Measurements from ENCODE around the gene RBPJ.

The RBPJ gene

DNA sequence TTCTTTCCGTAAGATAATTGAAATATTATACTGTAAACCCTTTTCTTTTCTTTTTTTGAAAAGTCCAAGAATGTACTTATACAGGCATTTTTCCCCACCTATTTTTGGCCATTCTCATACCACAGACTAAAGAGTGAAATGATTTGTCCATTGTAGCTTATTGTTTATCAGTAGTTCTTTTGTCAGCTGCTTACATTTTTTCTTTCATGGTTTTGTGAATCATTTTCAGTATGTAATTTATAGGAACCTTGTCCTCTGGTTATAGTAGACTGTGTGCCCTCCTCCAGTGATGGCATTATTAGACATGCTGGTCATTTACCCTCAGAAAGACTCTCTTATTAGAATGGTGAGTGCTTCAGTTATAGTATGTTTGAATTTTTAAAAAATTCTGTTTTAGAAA lies 112.7 kb downstream of the RBPJ start:
- POLR2A ChIA-PET = no interaction called here
- TF ChIP-seq, protein P1, sequence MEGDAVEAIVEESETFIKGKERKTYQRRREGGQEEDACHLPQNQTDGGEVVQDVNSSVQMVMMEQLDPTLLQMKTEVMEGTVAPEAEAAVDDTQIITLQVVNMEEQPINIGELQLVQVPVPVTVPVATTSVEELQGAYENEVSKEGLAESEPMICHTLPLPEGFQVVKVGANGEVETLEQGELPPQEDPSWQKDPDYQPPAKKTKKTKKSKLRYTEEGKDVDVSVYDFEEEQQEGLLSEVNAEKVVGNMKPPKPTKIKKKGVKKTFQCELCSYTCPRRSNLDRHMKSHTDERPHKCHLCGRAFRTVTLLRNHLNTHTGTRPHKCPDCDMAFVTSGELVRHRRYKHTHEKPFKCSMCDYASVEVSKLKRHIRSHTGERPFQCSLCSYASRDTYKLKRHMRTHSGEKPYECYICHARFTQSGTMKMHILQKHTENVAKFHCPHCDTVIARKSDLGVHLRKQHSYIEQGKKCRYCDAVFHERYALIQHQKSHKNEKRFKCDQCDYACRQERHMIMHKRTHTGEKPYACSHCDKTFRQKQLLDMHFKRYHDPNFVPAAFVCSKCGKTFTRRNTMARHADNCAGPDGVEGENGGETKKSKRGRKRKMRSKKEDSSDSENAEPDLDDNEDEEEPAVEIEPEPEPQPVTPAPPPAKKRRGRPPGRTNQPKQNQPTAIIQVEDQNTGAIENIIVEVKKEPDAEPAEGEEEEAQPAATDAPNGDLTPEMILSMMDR (IDR thresholded peaks at IDR 0.05; ENCODE audit: control extremely low read depth, extremely low read depth, low read depth, missing control alignments) = no peak
- CTCF ChIA-PET = interaction anchor here (1.0 to 2.4 kb wide), 4 partner anchors 23 to 445 kb away, joined by 3 to 5 read pairs (median 4); no protein-coding TSS in a partner anchor
- no peak for DNase-seq (ENCODE audit: extremely low spot score)

DNA sequence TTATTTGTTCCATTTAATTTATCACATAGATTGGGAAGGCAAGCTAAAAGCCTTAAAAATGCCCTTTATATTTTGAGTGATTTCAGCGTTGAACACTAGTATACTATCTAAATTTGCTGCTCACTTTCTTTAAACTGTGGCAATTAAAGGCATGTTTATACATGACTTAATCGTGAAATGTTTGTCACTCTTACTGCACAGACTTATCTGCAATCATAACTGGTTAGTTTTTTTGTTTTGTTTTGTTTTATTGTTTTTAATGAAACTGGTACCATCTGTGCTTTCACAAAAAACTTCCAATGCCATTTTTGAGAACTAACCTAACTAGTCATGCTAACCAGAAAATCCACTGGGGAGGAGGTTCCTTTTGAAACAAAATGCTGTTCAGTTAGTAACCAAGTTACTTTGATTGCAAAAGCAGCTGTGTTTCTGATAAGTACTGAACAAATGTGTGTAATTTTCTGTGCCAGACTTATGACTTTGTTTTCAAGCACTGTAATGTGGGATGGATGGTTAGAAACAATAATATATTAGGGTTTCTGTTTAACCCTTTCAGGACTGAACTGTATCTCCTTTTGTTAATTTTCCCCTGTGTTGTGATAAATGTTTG lies 113.3 kb downstream of the RBPJ start:
- no peak for DNase-seq (ENCODE audit: extremely low spot score)
- ChIA-PET POLR2A (no interaction called here), CTCF (interaction anchor here (1.0 to 2.4 kb wide), 5 partner anchors 23 to 576 kb away, joined by 3 to 5 read pairs (median 3); no protein-coding TSS in a partner anchor)
- TF ChIP-seq, protein P1 (IDR thresholded peaks at IDR 0.05; ENCODE audit: control extremely low read depth, extremely low read depth, low read depth, missing control alignments) = no peak

DNA sequence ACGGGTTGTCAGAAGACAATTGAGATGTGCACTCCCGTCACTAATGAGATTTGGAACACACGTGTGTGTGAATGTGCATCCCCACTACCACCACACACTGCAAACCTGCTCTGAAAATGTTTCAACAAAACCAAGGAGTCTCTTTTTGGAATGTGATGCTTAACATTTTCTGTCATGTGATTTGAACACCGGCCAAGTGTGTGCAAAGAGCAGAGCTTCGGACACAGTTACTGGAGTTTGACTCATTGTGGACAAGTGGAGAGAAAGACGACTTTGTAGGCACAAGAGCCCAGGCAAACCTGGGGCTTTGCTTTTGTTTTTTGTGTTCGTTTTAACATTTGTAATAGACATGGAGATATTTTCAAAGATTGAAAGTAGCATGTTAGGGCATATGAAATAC lies 120.3 kb downstream of the RBPJ start:
- CTCF ChIA-PET = interaction anchor here (1.2 to 2.1 kb wide), 2 partner anchors 11 to 412 kb away, joined by 3 to 7 read pairs; no protein-coding TSS in a partner anchor
- DNase-seq (ENCODE audit: extremely low spot score) = no peak
- TF ChIP-seq, protein P1 (IDR thresholded peaks at IDR 0.05; ENCODE audit: control extremely low read depth, extremely low read depth, low read depth, missing control alignments) = no peak
- POLR2A ChIA-PET = no interaction called here

DNA sequence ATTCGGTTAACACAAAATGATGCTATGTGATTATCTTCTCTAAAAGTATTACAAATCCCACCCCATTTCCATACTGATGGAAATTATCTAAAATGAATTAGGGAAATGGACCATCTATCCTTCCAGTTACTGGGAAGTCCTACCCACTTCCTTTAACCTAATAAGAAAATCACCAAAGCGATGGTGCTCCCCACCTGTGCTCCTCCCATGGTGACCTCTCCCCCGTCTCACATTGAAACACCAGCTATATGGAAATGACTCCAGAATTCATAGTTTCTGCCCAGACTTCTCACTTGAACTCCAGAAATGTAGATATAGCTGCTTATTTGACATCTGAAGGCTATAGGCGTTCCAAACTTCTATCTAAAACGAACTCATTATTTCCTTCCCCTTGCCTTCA lies 121.0 kb downstream of the RBPJ start:
- POLR2A ChIA-PET = no interaction called here
- TF ChIP-seq, protein P1 (IDR thresholded peaks at IDR 0.05; ENCODE audit: control extremely low read depth, extremely low read depth, low read depth, missing control alignments) = no peak
- CTCF ChIA-PET = interaction anchor here (2.1 kb wide), 1 partner anchor 10 kb away, joined by 7 read pairs; no protein-coding TSS in a partner anchor
- no peak for DNase-seq (ENCODE audit: extremely low spot score)

DNA sequence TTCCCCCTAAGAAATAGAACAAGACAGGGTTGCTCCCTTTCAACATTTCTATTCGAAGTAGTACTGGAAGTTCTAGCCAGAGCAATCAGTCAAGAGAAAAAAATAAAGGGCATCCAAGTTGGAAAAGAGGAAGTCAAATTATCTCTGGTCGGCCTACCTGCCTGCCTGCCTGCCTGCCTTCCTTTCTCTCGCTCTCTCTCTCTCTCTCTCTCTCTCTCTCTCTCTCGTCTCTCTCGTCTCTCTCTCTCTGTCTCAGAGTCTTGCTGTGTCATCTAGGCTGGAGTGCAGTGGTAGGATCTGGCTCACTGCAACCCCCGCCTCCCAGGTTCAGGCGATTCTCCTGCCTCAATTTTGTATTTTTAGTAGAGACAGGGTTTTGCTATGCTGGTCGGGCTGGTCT lies 126.6 kb downstream of the RBPJ start:
- POLR2A ChIA-PET = no interaction called here
- TF ChIP-seq, protein P1 (IDR thresholded peaks at IDR 0.05; ENCODE audit: control extremely low read depth, extremely low read depth, low read depth, missing control alignments) = no peak
- CTCF ChIA-PET = no interaction called here
- DNase-seq (ENCODE audit: extremely low spot score) = no peak

DNA sequence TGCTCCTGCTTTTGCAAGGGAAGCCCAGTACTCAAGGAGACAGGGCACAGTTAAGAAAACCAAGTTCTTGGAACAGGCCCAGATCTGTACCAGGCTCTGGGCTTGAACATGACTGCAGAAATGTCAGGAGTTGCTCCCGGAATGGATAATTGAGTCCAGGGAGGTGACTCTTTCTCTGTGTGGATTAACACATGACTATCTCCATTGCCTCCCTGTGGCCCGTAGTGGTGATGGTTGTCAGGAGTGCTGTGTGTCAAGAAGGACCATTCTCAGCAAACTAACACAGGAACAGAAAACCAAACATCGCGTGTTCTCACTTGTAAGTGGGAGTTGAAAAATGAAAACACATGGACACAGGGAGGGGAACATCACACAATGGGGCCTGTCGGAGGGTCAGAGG lies 129.6 kb downstream of the RBPJ start:
- DNase-seq (ENCODE audit: extremely low spot score) = no peak
- POLR2A ChIA-PET = no interaction called here
- CTCF ChIA-PET = interaction anchor here (1.0 to 1.3 kb wide), 2 partner anchors 10 to 11 kb away, joined by 4 read pairs; no protein-coding TSS in a partner anchor
- TF ChIP-seq, protein P1 (IDR thresholded peaks at IDR 0.05; ENCODE audit: control extremely low read depth, extremely low read depth, low read depth, missing control alignments) = no peak

Data from GM10248 (cell line).